Measurements from ENCODE around the gene ADAMTS17.

DNA sequence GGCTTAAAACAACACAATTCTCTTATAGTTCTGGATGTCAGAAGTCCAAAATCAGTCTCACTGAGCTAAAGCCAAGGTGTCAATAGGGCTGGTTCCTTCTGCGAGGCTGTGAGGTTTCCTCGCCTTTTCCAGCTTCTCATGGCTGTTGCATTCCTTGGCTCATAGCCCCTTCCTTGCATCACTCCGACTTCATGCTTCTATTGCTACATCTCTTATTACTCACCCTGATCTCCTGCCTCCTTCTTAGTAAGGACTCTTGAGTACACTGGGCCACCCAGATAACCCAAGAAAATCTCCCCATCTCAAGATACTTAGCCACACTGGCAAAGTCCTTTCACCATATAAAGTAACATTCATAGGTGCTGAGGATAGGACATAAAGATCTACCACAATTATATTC lies 193.9 kb downstream of the ADAMTS17 start:
- no peak for TF ChIP-seq CTCF (conservative IDR thresholded peaks at IDR 0.05)
- no peak for TF ChIP-seq EZH2 (IDR thresholded peaks at IDR 0.05; ENCODE audit: low read depth)
